ENCODE data around the gene ZNF566.

DNA sequence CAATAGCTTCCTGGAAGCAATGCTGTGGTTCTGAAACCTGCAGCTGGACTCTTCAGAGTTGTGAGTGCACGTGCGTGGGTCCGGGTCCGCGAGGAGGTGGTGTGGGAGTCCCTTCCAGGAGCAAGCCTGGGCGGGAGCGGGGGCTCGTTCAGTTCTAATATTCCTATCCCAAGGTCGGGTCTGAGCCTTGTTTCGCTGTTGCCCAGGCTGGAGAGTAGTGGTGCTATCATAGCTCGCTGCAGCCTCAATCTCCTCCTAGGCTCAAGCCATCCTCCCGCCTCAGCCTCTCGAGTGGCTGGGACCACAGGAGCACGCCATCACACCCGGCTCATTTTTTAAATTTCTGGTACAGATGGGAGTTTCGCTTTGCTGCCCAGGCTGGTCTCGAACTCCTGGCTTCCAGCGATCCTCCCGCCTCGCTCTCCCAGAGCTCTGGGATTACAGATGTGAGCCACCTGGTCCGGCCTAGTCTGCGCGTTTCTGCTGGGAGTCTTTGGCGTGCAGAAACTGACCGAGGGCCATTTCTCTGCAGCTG lies 71.5 kb downstream of the ZNF566 start:
- TF ChIP-seq POLR2AphosphoS5 (IDR thresholded peaks at IDR 0.05; ENCODE audit: borderline replicate concordance, low read depth, low read length) (no peak), EZH2 (IDR thresholded peaks at IDR 0.05) (no peak), FOXP2 (optimal IDR thresholded peaks at IDR 0.05; ENCODE audit: control extremely low read depth, extremely low read length, insufficient read depth) (no peak)

Data from SK-N-MC (cell line).